H1 (cell line): ENCODE measurements around the gene JAG1.

ENCODE experiments used
- BRCA1 ChIP-seq: IDR thresholded peaks from 2 replicates; pipeline ENCODE4 v1.6.1; 2012; ENCODE audit warnings: low read depth, low read length, improper control_type of control experiment
- JUN ChIP-seq: IDR thresholded peaks from 2 replicates; pipeline ENCODE4 v1.6.1; 2011; ENCODE audit warnings: low read depth, mild to moderate bottlenecking, improper control_type of control experiment, low read length
- POLR2AphosphoS5 ChIP-seq: IDR thresholded peaks from 2 replicates; pipeline ENCODE4 v1.6.1; 2011; ENCODE audit warnings: low read depth, low read length
- RFX5 ChIP-seq: IDR thresholded peaks from 2 replicates; pipeline ENCODE4 v1.6.1; 2011; ENCODE audit warnings: low read depth, low read length, improper control_type of control experiment, borderline replicate concordance
- RNF2 ChIP-seq: fragments of 200-900, 300-1000 bp; sonication (generic); IDR thresholded peaks from 2 replicates; pipeline ENCODE4 v1.7.1; 2016; ENCODE audit warnings: borderline replicate concordance, low read depth, mild to moderate bottlenecking, antibody characterized with exemption, low read length; ENCODE audit not compliant: poor library complexity, severe bottlenecking; ENCODE audit errors: missing control alignments
- SAP30 ChIP-seq: fragments of 300-600 bp; sonication (generic); IDR thresholded peaks from 2 replicates; pipeline ENCODE4 v1.7.1; 2012; ENCODE audit warnings: low read length, moderate library complexity, mild to moderate bottlenecking, inconsistent platforms; ENCODE audit not compliant: insufficient read depth, insufficient replicate concordance
- SRF ChIP-seq: IDR thresholded peaks from 2 replicates; pipeline ENCODE4 v1.6.1; 2011; ENCODE audit warnings: mild to moderate bottlenecking, low read depth, low read length, moderate library complexity
- SUZ12 ChIP-seq: fragments of 200-600 bp; sonication (generic); IDR thresholded peaks from 2 replicates; pipeline ENCODE4 v1.6.1; 2012; ENCODE audit warnings: mild to moderate bottlenecking, inconsistent platforms, low read length, moderate library complexity, mixed read lengths
- YY1 ChIP-seq: IDR thresholded peaks from 2 replicates; pipeline ENCODE4 v1.6.1; 2011; ENCODE audit warnings: low read depth, mild to moderate bottlenecking, low read length
- ZNF274 ChIP-seq: IDR thresholded peaks from 2 replicates; pipeline ENCODE4 v1.7.0; 2012; ENCODE audit warnings: low read length, borderline replicate concordance; ENCODE audit errors: extremely low read depth
- TF ChIP-seq, protein P1 (sequence below), 3 experiments: IDR thresholded peaks; 1 replicate in 2 of 3; 2 replicates in 1 of 3; pipeline versions ENCODE4 v1.5.1 to v1.6.1; 2011; ENCODE audit warnings: low read length in 3 of 3, mild to moderate bottlenecking in 3 of 3, inconsistent platforms in 2 of 3, low read depth in 1 of 3, moderate library complexity in 1 of 3; ENCODE audit not compliant: insufficient read depth in 1 of 3; ENCODE audit errors: control extremely low read depth in 1 of 3
- TF ChIP-seq, protein P2 (sequence below): IDR thresholded peaks from 2 replicates; pipeline ENCODE4 v1.6.1; 2011; ENCODE audit warnings: low read length, improper control_type of control experiment

- TF ChIP-seq RFX5, result no peak
- no peak for TF ChIP-seq SRF
- TF ChIP-seq, protein P1, sequence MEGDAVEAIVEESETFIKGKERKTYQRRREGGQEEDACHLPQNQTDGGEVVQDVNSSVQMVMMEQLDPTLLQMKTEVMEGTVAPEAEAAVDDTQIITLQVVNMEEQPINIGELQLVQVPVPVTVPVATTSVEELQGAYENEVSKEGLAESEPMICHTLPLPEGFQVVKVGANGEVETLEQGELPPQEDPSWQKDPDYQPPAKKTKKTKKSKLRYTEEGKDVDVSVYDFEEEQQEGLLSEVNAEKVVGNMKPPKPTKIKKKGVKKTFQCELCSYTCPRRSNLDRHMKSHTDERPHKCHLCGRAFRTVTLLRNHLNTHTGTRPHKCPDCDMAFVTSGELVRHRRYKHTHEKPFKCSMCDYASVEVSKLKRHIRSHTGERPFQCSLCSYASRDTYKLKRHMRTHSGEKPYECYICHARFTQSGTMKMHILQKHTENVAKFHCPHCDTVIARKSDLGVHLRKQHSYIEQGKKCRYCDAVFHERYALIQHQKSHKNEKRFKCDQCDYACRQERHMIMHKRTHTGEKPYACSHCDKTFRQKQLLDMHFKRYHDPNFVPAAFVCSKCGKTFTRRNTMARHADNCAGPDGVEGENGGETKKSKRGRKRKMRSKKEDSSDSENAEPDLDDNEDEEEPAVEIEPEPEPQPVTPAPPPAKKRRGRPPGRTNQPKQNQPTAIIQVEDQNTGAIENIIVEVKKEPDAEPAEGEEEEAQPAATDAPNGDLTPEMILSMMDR (IDR thresholded peaks at IDR 0.05; ENCODE audit: control extremely low read depth in 1 of 3, insufficient read depth in 1 of 3, low read depth in 1 of 3, low read length in 3 of 3), result no peak
- no peak for TF ChIP-seq SAP30
- no peak for TF ChIP-seq SUZ12
- TF ChIP-seq YY1, result no peak
- TF ChIP-seq, protein P2, sequence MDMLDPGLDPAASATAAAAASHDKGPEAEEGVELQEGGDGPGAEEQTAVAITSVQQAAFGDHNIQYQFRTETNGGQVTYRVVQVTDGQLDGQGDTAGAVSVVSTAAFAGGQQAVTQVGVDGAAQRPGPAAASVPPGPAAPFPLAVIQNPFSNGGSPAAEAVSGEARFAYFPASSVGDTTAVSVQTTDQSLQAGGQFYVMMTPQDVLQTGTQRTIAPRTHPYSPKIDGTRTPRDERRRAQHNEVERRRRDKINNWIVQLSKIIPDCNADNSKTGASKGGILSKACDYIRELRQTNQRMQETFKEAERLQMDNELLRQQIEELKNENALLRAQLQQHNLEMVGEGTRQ, result no peak
- TF ChIP-seq RNF2, result no peak
- no peak for TF ChIP-seq BRCA1
- TF ChIP-seq POLR2AphosphoS5, result no peak
- no peak for TF ChIP-seq ZNF274
- TF ChIP-seq JUN, result no peak
These were observed 30.8 kb downstream of the JAG1 start for GRCh38 chr20:10642856-10643559.
